Measurements from ENCODE around the gene PCDHGC5.

Gene PCDHGC5

DNA sequence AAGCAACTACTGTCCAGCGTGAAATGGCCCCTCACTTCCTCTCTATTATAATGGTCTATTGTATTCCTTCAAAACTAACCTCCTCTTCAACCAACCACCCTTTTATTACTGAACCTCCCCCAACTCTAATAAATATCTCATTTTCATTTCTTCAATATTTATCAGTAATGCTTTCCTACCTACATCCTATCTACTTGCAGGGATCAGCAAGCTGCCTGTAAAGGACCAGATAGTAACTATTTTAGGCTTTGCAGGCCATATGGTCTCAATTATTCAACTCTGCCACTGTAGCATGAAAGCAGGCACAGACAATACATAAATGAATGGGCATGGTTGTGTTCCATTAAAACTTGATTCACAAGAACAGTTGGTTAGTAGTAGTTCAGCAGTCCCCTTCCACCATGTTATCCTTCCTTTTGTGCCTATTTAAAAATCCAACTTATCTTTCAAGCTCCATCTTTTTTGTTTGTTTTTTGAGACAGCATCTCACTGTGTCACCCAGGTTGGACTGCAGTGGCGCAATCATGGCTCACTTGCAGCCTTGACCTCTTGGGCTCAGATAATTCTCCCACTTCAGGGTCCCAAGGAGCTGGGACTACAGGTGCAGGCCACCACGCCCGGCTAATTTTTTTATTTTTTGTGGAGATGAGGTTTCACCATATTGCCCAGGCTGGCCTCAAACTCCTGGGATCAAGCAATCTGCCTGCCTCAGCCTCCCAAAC lies 45.8 kb downstream of the PCDHGC5 start:
- no peak for DNase-seq
